SK-N-DZ (cell line): Measurements from ENCODE around the gene TTC8. TPM values are rescaled to one million over a fixed set of nuclear protein-coding genes. Genes with fewer than 3 reads are reported as not detected.
"Not testable (repeated sequence)": the region's sequence is repeated elsewhere in the genome, so short reads cannot be mapped to it uniquely, and the experiment has no call there.

Experiments used
- DNase-seq: peaks from one replicate; pipeline ENCODE4 v3.0.0-alpha.2; 2015; ENCODE audit warnings: low spot score
- polyA plus RNA-seq, 2 experiments: library from polyadenylated mRNA; depleted of rRNA; stranded (reverse); fragments of >200 nt; gene quantifications; 2 replicates each; pipeline ENCODE4 v1.2.3, GENCODE V29; 2014

The TTC8 gene
- 177 and 198 TPM in 2 replicates for polyA plus RNA-seq (2014; cell fraction: cytosol; rRNA removed)
- polyA plus RNA-seq (2014; cell fraction: nucleus; rRNA removed), result 210 and 228 TPM in 2 replicates

DNA sequence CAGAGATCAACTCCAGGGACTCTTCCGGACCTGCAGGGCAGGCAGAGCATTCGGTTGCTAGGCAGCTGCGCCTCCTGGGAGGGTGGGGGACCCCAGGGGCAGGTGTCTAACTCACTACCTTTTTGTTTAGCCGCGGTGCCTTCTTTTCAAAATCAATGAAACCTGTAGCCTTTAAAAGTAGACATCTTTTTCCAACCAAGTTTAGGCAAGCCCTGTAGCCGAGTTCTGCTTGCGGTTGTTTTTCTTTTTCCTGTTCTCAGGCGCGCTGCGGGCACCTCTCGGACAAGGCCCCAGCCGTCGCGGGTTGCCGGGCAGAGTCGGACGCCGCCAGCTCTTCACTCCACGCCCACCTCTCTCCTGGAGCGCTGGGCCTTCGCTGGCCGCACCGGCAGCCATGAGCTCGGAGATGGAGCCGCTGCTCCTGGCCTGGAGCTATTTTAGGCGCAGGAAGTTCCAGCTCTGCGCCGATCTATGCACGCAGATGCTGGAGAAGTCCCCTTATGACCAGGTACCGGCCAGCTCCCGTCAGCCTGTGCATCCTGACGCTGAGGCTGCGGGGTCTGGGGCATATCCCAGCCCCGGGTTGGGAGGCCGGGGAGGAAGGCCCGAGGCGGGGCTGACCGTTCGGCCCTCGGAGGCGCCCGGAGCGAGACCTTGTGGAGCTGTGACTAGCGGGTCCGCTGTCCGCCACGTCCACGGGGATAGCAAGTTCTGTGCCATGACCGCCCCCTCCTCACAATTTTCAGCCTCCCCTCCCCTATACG lies at the start of gene TTC8:
Gene TTC8, plus strand, starts transcription at position 338 of the 764 bp plus-strand sequence. Its CDS starts 57 bp downstream, at position 395.
- peak; percentile 92 for DNase-seq

DNA sequence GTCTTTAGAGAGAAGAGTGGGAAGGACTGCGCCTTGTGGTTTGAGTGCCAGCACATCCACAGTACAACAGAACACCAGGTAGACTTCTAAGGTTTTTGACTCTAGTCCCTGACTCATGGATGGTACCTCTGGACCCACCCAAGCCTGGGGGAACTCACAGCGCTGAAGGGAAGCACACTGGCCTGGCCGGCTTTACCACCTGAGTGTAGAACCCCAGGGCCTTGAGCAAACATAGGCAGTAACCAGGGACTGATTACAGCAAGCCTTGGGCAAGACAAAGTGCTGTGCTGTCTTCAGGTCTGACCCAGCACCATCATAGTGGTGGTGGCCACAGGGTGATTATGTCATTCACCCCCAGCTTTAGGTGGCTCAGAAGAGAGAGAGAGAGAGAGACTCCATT lies 48.9 kb upstream of the TTC8 start:
- no peak for DNase-seq

DNA sequence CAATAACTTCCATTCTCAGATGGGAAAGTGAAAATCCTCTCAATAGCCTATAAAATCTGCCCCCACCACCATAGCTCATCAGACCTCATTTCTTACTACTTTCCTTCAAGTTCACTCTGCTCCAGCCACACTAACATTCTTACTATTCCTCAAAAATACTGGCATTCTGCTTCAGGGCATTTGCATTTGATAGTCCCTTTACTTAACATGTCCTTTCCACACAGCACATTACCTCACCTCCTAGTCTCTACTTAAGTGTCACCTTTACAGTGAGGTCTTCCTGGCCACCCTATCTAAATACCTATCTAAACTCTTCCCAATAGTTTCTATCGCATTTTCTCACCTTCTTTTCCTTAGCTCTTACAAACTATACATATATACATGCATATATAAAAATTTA lies 38.5 kb upstream of the TTC8 start:
- DNase-seq, result no peak

DNA sequence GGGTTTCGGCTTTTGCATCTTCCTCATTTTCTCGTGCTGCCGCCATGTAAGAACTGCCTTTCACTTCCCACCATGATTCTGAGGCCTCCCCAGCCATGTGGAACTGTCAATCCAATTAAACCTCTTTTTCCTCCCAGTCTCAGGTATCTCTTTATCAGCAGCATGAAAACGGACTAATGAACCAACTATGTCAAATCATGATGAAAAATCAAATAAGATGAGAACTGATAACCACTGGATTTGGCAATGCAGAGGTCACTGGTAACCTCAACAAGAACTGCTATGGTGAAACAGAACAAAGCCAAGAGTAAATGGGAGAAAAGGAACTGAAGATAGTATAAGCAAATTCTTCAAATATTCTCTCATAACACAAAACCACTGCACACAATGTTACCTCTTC lies 37.7 kb upstream of the TTC8 start:
- DNase-seq, result peak; percentile 45

DNA sequence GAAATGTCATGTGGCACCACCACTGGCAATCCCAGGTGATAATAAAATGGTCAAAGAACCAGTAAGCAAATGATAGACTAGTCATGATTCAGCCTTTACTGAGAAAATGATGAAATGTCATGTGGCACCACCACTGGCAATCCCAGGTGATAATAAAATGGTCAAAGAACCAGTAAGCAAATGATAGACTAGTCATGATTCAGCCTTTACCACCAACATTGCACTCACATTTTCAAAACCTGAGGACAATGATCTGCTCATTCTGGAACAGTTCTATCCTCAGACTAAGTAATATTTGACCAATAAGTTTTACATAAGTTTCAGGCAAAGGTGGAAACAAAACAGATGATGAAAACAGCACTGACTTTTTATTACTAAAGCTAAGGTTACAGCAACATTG lies 34.9 kb upstream of the TTC8 start:
- DNase-seq, result not testable (repeated sequence)

DNA sequence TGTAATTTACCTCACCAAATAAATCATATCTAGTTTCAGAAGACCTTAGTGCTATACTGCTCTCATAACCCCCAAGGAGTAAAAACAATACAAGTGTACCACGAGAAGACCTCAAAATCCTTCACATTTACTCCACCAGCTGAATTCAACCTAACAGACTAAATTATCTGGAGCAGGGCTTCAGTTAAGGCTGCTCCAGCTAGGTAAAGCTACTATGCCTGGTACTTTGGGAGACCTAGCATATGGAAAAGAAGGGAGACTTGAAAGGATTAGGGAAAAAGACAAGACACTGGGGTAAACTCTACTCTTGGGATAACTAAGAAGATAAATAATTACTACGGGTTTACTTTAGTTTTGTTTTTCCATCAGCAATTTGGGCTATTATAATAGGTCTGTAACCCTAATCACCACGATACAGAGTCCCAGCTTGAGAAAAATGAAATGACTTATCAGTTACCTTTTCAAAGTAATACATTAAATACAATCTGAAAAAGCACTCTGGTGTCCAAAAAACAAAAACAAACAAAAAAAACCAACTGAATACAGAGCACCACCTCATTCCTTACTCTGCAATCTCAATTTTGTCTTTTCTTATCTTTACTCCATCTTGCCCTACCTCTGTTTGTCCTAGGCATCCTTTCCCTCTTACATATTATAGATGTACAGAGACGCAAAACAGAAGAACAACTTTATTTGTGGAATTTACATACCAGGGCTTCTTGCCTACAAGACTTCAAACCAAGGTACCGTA lies 33.8 kb upstream of the TTC8 start:
- DNase-seq, result peak; percentile 60

DNA sequence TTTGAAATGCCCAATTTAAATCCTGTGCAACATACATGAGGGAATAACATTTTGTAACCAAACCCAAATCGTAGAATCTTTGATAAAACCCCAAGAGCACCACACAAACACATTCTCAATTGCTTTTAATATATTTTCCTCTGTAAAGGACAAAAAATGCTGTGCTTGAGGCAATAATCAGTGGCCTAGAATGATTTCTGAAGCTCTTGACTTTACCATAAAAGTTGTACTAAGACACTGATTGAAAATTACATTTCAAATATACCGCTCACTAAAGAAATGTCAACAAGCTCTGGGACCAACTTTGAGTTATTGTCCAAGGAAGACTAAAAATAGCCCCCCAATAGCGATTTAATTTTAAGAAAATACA lies 33.2 kb upstream of the TTC8 start:
- no peak for DNase-seq

DNA sequence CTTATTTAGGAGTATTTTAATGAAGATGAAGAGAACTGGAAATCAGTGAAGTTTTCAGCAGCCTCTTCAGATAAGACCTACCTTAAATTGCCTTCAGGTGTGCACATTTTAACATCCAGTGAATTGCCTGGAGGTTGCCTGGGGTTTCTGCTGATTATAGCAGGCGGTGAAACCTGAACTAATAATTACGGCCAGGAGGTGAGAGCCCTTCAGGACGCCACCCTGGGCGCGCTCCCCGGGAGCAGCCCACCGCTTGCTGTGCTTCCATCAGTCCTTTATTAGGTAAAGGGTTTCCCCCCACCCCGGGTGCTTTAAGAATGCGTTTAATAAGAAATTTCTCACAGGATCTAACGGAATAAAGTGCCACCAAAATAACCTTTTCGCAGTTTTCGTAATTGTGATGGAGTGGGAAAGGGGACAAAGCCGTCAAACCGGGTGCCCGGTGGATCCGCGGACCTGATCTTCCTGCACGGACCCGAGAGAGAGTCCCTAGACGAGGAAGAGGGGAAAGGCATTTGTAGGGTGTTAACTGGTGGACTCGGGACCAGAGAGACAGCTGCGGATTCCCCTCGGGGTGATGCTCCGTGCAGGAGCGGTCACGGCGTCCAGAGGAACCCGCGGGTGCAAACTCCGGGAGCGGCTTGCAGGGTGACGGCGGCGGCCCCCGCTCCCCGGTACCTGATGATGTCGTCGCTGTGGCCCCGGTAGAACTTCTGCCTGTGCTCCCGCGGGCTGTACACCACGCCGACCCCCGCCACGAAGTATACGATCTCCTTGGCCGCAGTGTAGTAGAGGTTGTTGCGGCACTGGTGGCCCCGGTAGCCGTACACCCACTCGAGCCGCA lies 32.6 kb upstream of the TTC8 start:
- peak; percentile 38 for DNase-seq

DNA sequence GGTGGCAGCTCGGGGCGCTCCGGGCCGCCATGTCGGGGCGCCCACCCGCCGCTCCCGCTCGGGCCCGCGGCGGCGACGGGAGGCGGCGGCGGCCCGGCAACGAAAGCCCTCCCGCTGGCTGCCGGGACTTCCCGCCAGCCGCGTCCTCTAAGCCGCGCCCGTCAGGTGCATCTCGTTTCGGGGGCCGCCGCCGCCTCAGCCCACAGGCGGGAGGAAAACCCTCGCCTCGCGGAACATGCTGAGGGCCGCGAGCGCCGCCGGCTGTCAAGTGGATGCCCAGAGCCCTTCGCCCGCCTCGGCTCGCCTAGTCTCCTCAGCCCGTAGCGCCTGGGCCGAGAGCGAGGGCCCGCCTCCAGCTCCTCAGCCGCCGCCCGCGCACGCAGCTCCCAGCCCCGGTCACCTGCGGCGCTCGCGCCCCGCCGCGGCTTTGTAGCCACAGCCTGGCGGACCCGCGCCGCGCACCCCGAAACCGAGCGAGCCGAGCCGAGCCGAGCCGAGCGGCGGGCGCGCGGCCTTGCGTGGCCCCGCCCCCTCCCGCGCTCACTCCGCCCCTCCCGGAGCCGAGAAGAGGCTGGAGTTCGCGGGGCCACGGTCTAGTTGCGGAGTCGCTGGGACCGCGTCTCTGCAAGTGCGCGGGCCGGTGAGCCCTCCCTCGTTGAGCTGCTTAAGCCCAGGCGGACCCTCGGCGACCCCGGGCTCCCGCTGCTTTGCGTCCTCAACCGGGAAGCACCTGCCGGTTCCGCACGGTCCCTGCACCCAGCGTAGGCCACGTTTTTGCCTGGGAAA lies 31.8 kb upstream of the TTC8 start, which contains the start of gene EML5:
Gene EML5, minus strand, starts transcription at position 481 of the 786 bp plus-strand sequence. Its CDS starts 450 bp downstream, at position 31.
- DNase-seq, result peak; percentile 86

DNA sequence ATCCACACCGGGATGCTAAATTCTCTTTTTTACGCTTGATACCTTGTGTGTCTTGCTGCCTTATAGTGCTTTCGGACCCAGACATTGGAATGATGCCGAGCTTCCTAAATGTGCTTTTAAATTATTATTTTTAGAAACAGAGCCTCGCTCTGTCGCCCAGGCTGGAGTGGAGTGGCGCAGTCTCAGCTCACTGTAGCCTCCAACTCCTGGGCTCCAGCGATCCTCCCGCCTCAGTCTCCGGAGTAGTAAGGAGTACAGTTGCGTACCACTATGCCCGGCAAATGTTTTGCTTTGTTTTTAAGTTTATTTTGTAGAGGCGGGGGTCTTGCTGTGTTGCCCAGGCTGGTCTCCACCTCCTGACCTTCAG lies 31.2 kb upstream of the TTC8 start:
- DNase-seq, result no peak

DNA sequence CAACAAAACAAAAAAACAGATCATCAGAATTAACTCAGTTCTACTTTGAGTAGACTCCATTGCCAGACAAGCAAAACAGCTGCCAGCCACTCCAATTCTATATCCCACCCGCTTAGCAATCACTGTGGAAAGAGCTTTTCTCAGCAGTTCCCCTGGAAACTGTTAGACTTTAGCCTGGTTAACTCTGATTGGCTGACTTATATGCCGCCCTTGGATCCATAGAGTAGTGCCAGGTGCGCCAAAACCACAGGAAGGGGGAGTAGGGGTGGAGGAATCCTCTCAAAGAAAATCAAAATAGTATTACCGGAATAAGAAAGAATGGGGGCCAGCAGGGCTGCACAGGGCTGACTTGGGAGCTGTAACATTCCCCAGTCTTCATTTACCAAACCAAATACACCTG lies 26.3 kb upstream of the TTC8 start:
- DNase-seq, result no peak

DNA sequence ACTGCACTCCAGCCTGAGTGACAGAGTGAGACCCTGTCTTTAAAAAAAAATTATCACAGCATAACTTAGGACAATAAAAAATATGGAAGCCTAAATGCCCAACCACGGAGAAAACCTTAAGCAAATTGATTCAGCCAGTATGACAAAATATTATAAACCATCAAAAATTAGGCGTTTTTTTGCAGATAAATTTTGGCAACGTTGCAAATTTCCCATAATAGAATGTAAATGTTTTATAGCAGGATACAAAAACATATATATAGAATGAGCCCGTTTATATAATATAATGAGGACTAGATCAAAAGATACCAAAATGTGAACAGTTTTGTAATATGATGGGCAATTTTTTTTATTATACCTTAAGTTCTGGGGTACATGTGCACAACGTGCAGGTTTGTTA lies 24.9 kb upstream of the TTC8 start:
- no peak for DNase-seq

DNA sequence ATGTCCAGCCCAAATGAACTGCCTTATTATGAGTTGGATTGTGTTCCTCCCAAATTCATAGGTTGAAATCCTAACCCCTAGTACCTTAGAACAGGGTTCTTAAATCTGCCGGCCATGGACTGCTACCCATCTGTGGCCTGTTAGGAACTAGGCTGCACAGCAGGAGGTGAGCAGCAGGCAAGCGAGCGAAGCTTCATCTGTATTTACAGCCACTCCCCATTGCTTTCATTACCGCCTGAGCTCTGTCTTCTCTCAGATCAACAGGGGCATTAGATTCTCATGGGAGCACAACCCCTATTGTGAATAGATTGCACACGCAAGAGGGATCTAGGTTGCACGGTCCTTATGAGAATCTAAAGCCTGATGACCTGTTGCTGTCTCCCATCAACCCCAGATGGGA lies 21.9 kb upstream of the TTC8 start:
- DNase-seq, result no peak

DNA sequence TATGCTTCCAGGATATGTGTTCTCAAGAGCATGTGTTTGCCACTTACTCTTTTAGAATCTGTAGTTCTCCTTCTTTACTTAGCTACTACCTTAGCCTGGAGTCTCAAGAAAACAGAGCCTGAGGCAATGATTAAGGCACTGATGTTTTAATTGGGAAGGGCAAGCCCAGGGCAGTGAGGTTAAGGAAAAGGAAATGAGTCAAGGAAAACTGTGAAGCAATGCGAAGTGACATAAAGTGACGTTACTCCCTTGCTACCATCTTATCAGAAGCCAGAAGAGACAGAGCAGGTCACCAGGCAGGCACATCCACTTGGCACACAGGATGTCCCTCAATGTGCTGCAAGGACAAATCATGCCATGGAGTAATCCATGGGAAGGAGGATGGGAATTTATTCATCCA lies 20.4 kb upstream of the TTC8 start:
- DNase-seq, result no peak

DNA sequence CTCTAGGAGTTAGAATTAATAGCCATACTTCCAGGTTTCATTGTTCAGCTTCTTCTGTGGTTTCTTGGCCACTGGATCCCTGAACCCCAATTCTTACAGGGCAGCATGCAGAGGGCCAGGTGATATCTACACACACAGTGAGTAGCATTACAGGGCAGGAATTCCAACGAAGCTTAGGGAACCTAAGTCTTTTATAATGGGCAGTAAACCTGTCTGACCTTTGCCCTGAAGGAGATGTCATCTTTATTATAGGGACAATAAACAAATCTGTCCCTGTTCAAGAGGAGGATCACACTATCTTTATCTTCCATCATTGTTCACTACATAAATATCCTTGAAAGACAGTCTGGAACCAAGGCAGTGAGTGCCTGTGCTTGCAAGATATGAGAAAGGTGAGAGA lies 20.0 kb upstream of the TTC8 start:
- DNase-seq, result no peak

DNA sequence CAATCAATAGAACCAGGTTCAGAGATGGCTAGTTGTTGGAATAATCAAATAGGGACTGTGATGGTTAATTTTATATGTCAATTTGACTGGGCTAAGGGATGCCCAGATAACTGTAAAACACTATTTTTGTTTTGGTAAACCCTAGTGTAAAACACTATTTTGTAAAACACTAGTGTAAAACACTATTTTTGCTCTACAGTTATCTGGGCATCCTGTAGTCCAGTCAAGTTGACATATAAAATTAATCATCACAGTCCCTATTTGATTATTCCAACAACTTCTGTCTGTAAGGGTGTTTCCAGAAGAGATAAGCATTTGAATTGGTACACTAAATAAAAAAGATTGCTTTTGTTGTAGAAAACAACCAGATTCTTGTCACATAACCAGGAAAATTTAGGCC lies 16.1 kb upstream of the TTC8 start:
- DNase-seq, result no peak

DNA sequence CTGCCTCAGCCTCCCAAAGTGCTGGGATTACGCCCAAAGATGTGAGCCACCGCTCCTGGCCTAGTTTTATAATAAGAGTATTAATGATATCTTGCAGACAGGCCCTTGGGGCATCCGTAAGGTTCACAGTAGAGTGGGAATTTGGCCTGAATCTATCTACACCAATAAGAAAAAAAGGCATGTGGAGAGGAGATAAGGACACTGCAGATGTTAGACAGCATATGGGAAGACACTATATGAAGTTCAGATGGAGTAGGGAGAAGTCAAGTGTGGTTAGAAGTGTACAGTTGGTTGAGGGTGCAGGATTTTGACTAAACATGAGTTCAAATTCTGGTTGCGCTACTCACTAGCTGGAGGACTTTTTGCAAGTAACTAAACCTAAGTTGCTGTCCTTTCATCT lies 8.5 kb upstream of the TTC8 start:
- DNase-seq, result no peak

DNA sequence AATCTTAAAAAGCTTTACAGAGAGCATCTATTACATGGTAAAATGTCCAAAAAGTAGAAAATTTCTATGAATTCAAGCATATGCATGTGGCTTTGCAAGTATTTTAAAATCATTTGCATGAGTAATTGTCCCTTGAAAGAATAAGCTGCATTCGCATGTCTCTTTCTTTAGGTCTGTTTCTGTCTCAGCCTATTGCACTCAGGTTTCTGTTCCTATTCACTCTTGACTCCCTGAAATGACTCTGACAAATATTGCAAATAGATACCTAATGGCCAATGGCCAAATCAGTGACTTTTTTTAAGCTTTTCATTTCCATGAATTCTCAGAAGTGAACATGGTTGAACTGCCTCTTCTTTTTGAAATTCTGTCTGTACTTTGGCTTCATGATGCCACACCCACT lies 6.4 kb upstream of the TTC8 start:
- no peak for DNase-seq

DNA sequence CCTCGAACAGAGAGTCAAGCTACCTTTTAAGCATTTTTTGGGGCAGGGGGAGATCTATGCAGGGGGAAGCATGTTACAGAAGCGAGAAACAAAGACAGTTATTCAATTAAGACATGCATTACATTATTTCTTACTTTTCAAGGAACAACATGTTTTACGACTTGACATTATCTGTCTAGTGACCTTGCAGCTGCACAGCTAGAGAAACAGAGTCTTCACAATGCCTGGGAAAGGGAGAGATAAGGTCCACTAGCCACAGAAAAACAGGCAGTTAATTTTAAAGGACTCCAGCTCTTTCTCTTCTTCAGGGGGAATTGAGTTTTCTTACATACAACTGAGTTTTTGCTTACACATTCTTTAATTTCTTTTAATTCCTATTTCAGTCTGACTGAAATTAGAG lies 4.8 kb upstream of the TTC8 start:
- peak; percentile 72 for DNase-seq

DNA sequence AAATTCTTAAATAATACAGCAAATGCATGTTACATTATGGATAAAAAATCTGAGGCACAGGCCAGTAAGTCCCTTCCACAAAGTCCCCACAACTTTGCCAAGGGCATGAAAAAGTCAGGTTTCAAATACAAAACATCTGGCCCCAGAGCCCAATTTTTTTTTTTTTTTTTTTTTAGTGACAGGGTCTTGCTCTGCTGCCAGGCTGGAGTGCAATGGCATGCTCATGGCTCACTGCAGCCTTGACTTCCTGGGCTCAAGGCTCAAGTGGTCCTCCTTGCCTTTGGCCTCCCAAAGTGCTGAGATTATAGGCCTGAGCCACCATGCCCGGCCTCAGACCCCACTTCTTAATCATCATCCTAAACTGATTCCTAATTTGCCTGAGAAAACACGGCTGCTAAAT lies 3.1 kb upstream of the TTC8 start:
- DNase-seq, result peak; percentile 63

DNA sequence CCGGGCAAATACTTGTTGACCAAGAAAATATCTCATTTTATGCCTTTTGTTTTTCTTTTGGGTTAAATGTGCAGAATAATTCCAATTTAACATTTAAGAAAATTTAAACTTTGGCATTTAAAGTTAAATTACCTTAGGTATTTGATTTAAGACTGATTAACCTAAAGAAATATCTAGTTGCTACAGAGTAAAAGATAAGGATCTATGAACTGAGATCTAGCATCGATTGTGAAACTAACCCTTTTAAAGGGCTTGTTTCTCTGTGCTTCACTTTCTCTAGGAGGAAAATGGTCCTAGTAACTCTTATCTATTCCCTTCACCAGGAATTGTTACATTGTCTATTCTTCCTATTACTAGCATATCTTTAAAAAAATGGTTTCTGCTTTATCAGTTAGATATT lies 2.6 kb upstream of the TTC8 start:
- no peak for DNase-seq
